ENCODE measurements around the gene SNX8.

The SNX8 gene

GRCh38 chr7:2211259-2211880 is 102.9 kb downstream of the SNX8 start:
- H3K4me3 ChIP-seq (ENCODE audit: control insufficient read depth, low read depth, low read length) = no peak overlapping the region
- no peak for DNase-seq (ENCODE audit: low read depth)
- no peak for TF ChIP-seq CTCF (IDR thresholded peaks at IDR 0.05; ENCODE audit: control insufficient read depth, insufficient read depth, low read depth, low read length, missing control alignments)

GRCh38 chr7:2210551-2211258 is 103.5 kb downstream of the SNX8 start:
- no peak for DNase-seq (ENCODE audit: low read depth)
- no peak for TF ChIP-seq CTCF (IDR thresholded peaks at IDR 0.05; ENCODE audit: control insufficient read depth, insufficient read depth, low read depth, low read length, missing control alignments)
- H3K4me3 ChIP-seq (ENCODE audit: control insufficient read depth, low read depth, low read length) = no peak overlapping the region

- H3K4me3 ChIP-seq (ENCODE audit: control insufficient read depth, low read depth, low read length) = no peak overlapping the region
- no peak for DNase-seq (ENCODE audit: low read depth)
- TF ChIP-seq CTCF (IDR thresholded peaks at IDR 0.05; ENCODE audit: control insufficient read depth, insufficient read depth, low read depth, low read length, missing control alignments) = no peak
Observed at GRCh38 chr7:2209961-2210323, 104.3 kb downstream of the SNX8 start.

- no peak overlapping the region for H3K4me3 ChIP-seq (ENCODE audit: control insufficient read depth, low read depth, low read length)
- peak; percentile 29 for DNase-seq (ENCODE audit: low read depth)
- peak; percentile 97 for TF ChIP-seq CTCF (IDR thresholded peaks at IDR 0.05; ENCODE audit: control insufficient read depth, insufficient read depth, low read depth, low read length, missing control alignments)
Observed at GRCh38 chr7:2209146-2209960, 104.9 kb downstream of the SNX8 start.

DNA sequence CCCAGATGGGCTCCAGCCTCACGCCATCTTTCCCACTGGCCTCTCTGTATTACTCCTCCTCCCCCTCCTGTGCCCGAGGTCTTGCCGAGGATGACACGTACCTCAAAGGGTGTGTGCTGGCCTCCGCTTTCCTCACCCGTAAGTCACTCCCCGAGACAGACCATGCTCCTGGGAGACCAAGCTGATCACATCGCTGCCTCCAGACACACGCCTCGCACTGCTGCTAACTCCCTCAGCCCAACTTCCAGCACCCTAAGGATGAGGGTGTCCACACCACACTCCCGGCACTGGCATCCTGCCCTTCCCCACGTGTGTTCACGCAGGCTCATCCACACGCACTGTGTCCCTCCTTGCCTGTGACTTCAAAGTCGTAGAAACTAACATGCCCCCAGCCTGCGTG is 105.5 kb downstream of the SNX8 start:
- no peak overlapping the region for H3K4me3 ChIP-seq (ENCODE audit: control insufficient read depth, low read depth, low read length)
- TF ChIP-seq CTCF (IDR thresholded peaks at IDR 0.05; ENCODE audit: control insufficient read depth, insufficient read depth, low read depth, low read length, missing control alignments) = no peak
- no peak for DNase-seq (ENCODE audit: low read depth)

DNA sequence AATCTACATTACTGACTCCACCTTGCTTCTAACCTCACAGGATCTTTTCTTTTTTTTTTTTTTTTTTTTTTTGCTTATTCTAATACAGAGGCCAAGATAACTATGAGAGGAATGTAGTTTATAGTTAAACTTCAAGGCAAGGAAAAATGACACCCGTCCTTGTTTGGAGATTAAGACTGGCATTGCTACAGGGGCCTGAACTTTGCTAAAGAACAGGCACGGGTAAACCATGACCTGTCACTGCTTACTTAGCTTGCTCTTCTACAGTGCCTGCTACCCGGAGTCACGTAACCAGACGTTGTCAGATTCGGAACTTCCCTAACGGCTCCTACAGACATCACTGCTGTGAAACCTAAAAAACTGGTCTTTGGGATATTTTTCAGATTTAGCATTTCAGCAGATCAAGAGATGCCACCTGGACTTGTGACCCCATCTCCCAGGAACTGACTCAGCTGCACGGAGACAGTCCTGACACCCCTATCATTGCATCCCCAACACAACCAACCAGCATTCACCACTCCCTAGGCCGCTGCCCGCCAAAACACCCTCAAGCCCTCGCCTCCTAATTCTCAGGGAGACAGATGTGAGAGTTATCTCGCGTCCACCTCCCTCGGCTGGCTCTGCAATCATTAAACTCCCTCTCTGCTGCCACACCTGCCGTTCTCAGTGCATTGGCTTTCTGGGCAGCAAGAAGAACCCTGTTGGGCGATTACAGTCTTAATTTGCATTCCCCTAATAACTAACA is 109.0 kb downstream of the SNX8 start:
- no peak overlapping the region for H3K4me3 ChIP-seq (ENCODE audit: control insufficient read depth, low read depth, low read length)
- no peak for TF ChIP-seq CTCF (IDR thresholded peaks at IDR 0.05; ENCODE audit: control insufficient read depth, insufficient read depth, low read depth, low read length, missing control alignments)
- no peak for DNase-seq (ENCODE audit: low read depth)
